Thyroid gland (tissue), 4 donors: Measurements from ENCODE around the gene ZNF841. TPM values are rescaled to one million over a fixed set of nuclear protein-coding genes. Genes with fewer than 3 reads are reported as not detected.

Experiments
- DNase-seq, 2 donors: peaks; one replicate each; pipeline ENCODE4 v3.0.0-alpha.2; 2019
- H3K27ac ChIP-seq, 3 donors: fragments of 200-600 bp; sonication (generic); 1 replicate in 2 of 3; 2 replicates in 1 of 3; pipeline ENCODE4 v1.5.1; 2016 to 2019; ENCODE audit warnings: mild to moderate bottlenecking in 1 of 3, moderate library complexity in 1 of 3
- H3K27me3 ChIP-seq: fragments of 200-600 bp; sonication (generic); one replicate; pipeline ENCODE4 v1.5.1; 2019
- H3K36me3 ChIP-seq, 2 donors: fragments of 200-600 bp; sonication (generic); one replicate each; pipeline ENCODE4 v1.5.1; 2016 to 2019
- H3K4me1 ChIP-seq, 2 donors: fragments of 200-600 bp; sonication (generic); one replicate each; pipeline ENCODE4 v1.5.1; 2017 to 2019
- H3K4me3 ChIP-seq, 3 donors: fragments of 200-600 bp; sonication (generic); replicated peaks in 1 of 3; 1 replicate in 2 of 3; 2 replicates in 1 of 3; pipeline ENCODE4 v1.5.1; 2016; ENCODE audit warnings: mild to moderate bottlenecking in 1 of 3
- H3K9me3 ChIP-seq: fragments of 200-600 bp; sonication (generic); one replicate; pipeline ENCODE4 v1.5.1; 2017
- CTCF ChIP-seq, 6 experiments: fragments of 200-600 bp in 3 of 6; fragments of 450-650 bp in 3 of 6; sonication (generic) in 3 of 6; IDR thresholded peaks; one replicate each; pipeline ENCODE4 v1.5.1; 2016 to 2019; ENCODE audit warnings: antibody characterized with exemption in 6 of 6, mild to moderate bottlenecking in 2 of 6, inconsistent platforms in 1 of 6, moderate library complexity in 1 of 6
- POLR2A ChIP-seq, 2 donors: fragments of 450-650 bp; IDR thresholded peaks; one replicate each; pipeline ENCODE4 v1.6.1; 2017; ENCODE audit warnings: antibody characterized with exemption in 2 of 2, mild to moderate bottlenecking in 2 of 2, moderate library complexity in 1 of 2
- WGBS, 2 donors: methylation state at CpG; one replicate each; pipeline ENCODE4 v1.1.5; 2017; 5-methylcytosine and 5-hydroxymethylcytosine counted together
- intact Hi-C: fragments of 100-400 bp; cut with DNase I; formaldehyde crosslinking; loops from one replicate; pipeline ENCODE4 v1.15.1; 2023
- total RNA-seq, 4 donors: library from RNA; depleted of rRNA; stranded (reverse); fragments of >200 nt; gene quantifications; one replicate each; pipeline ENCODE4 v1.2.3, GENCODE V29; 2016

ZNF841 gene
- total RNA-seq, 4 donors from 2014 or later, result 14.9 to 23.9 (median 18.0) TPM

DNA sequence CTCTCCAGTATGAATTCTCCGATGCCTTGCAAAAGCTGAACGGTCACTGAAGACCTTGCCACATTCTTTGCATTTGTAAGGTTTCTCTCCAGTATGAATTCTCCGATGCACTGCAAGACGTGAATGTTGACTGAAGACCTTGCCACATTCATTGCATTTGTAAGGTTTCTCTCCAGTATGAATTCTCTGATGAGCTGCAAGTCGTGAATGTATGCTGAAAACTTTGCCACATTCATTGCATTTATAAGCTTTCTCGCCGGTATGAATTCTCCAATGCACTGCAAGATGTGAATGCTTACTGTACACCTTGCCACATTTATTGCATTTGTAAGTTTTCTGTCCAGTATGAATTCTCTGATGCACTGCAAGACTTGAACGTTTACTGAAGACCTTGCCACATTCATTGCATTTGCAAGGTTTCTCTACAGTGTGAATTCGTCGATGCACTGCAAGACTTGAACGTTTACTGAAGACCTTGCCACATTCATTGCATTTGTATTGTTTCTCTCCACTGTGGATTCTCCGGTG, 20.0 kb upstream of the ZNF841 start:
- intact Hi-C loops, result loop anchor here (10.0 kb wide), 1 partner anchor 1109 kb away; no protein-coding TSS in a partner anchor
- H3K27me3 ChIP-seq, result no peaks in the 10 kb centered on the region
- peaks cover 24% of the 10 kb centered on the region for H3K9me3 ChIP-seq
- no peak for DNase-seq
- WGBS, 2 donors, result 94 to 97% methylated on average over 12 of the region's 12 CpGs
- H3K36me3 ChIP-seq, result peaks cover 32 to 42% of the 10 kb centered on the region in 2 donors
- H3K4me1 ChIP-seq, result no peaks in the 10 kb centered on the region
- H3K27ac ChIP-seq, result no peak overlapping the region
- H3K4me3 ChIP-seq, result no peak overlapping the region
- TF ChIP-seq CTCF (IDR thresholded peaks at IDR 0.05) (no peak), POLR2A (IDR thresholded peaks at IDR 0.05) (no peak)

GRCh38 chr19:52114691-52115090, 19.1 kb upstream of the ZNF841 start:
- intact Hi-C loops, result loop anchor here (10.0 kb wide), 1 partner anchor 1110 kb away; no protein-coding TSS in a partner anchor
- Histone ChIP-seq H3K36me3 (peaks cover 24 to 35% of the 10 kb centered on the region in 2 donors), H3K4me1 (no peaks in the 10 kb centered on the region), H3K27me3 (no peaks in the 10 kb centered on the region), H3K4me3 (no peak overlapping the region), H3K27ac (no peak overlapping the region), H3K9me3 (peaks cover 25% of the 10 kb centered on the region)
- TF ChIP-seq CTCF (IDR thresholded peaks at IDR 0.05) (no peak), POLR2A (IDR thresholded peaks at IDR 0.05) (no peak)
- 98% methylated on average over 5 of the region's 5 CpGs for WGBS, 2 donors
- no peak for DNase-seq

- H3K9me3 ChIP-seq, result peaks cover 25% of the 10 kb centered on the region
- peaks cover 15% of the 10 kb centered on the region in 2 donors for H3K36me3 ChIP-seq
- TF ChIP-seq CTCF (IDR thresholded peaks at IDR 0.05) (no peak), POLR2A (IDR thresholded peaks at IDR 0.05) (no peak)
- no peaks in the 10 kb centered on the region for H3K4me1 ChIP-seq
- no peak for DNase-seq
- no peak overlapping the region for H3K4me3 ChIP-seq
- H3K27ac ChIP-seq, result no peak overlapping the region
- intact Hi-C loops, result loop anchor here (10.0 kb wide), 1 partner anchor 1112 kb away; no protein-coding TSS in a partner anchor
- WGBS, 2 donors, result 90 to 97% methylated on average over 3 of the region's 3 CpGs
- no peaks in the 10 kb centered on the region for H3K27me3 ChIP-seq
Observed at GRCh38 chr19:52112624-52113023, 17.1 kb upstream of the ZNF841 start.

GRCh38 chr19:52110780-52111179, 15.2 kb upstream of the ZNF841 start:
- H3K27me3 ChIP-seq, result no peaks in the 10 kb centered on the region
- H3K4me1 ChIP-seq, result no peaks in the 10 kb centered on the region
- H3K4me3 ChIP-seq, result no peak overlapping the region
- no peak for TF ChIP-seq CTCF (IDR thresholded peaks at IDR 0.05)
- TF ChIP-seq POLR2A (IDR thresholded peaks at IDR 0.05), result no peak
- no peak overlapping the region for H3K27ac ChIP-seq
- peaks cover 5% of the 10 kb centered on the region in 2 donors for H3K36me3 ChIP-seq
- intact Hi-C loops, result loop anchor here (10.0 kb wide), 1 partner anchor 1114 kb away; no protein-coding TSS in a partner anchor
- WGBS, 2 donors, result 88 to 91% methylated on average over 6 of the region's 6 CpGs
- no peak for DNase-seq
- H3K9me3 ChIP-seq, result peaks cover 21% of the 10 kb centered on the region

GRCh38 chr19:52102782-52103181, 7.2 kb upstream of the ZNF841 start:
- Histone ChIP-seq H3K36me3 (no peaks in the 10 kb centered on the region), H3K9me3 (no peaks in the 10 kb centered on the region), H3K27ac (no peak overlapping the region), H3K4me3 (no peak overlapping the region), H3K27me3 (no peaks in the 10 kb centered on the region), H3K4me1 (no peaks in the 10 kb centered on the region)
- WGBS, 2 donors, result 97 to 100% methylated on average over 1 of the region's 1 CpG
- DNase-seq, result no peak
- TF ChIP-seq CTCF (IDR thresholded peaks at IDR 0.05), result no peak
- TF ChIP-seq POLR2A (IDR thresholded peaks at IDR 0.05), result no peak
- intact Hi-C loops, result no loop called here
